H9 (cell line): ENCODE measurements around the gene EPHA4. TPM values are rescaled to one million over a fixed set of nuclear protein-coding genes. Genes with fewer than 3 reads are reported as not detected.
A peak's percentile ranks its signal among the peaks of the same experiment; 100 is the strongest.

ENCODE experiments used
- DNase-seq: peaks from one replicate; pipeline ENCODE4 v3.0.0-alpha.2; 2017
- H2AFZ ChIP-seq: one replicate; pipeline ENCODE4 v1.6.1; 2013; ENCODE audit warnings: mild to moderate bottlenecking, low read length, control low read depth, moderate library complexity
- H2AK5ac ChIP-seq: 2 replicates; pipeline ENCODE4 v1.6.1; 2013; ENCODE audit warnings: low read length, control low read depth, mixed read lengths; ENCODE audit not compliant: insufficient read length
- H2BK120ac ChIP-seq: one replicate; pipeline ENCODE4 v1.6.1; 2013; ENCODE audit warnings: low read depth, mild to moderate bottlenecking, low read length, control low read depth, inconsistent platforms; ENCODE audit not compliant: poor library complexity, severe bottlenecking
- H2BK12ac ChIP-seq: 2 replicates; pipeline ENCODE4 v1.6.1; 2013; ENCODE audit warnings: low read length, control low read depth, mixed read lengths, low read depth; ENCODE audit not compliant: insufficient read length
- H2BK15ac ChIP-seq: 2 replicates; pipeline ENCODE4 v1.6.1; 2013; ENCODE audit warnings: low read depth, low read length, control low read depth
- H2BK20ac ChIP-seq: one replicate; pipeline ENCODE4 v1.6.1; 2013; ENCODE audit warnings: low read depth, mild to moderate bottlenecking, low read length, control low read depth, inconsistent platforms; ENCODE audit not compliant: poor library complexity, severe bottlenecking
- H2BK5ac ChIP-seq: 2 replicates; pipeline ENCODE4 v1.6.1; 2013; ENCODE audit warnings: low read length, control low read depth, mixed read lengths; ENCODE audit not compliant: insufficient read length
- H3K14ac ChIP-seq: 2 replicates; pipeline ENCODE4 v1.6.1; 2013; ENCODE audit warnings: low read length, control low read depth; ENCODE audit not compliant: insufficient read depth
- H3K18ac ChIP-seq: 2 replicates; pipeline ENCODE4 v1.6.1; 2013; ENCODE audit warnings: low read depth, mild to moderate bottlenecking, mixed read lengths, low read length, control low read depth; ENCODE audit not compliant: insufficient read length
- H3K23ac ChIP-seq: 2 replicates; pipeline ENCODE4 v1.6.1; 2013; ENCODE audit warnings: low read length, control low read depth, mixed read lengths, low read depth; ENCODE audit not compliant: insufficient read length
- H3K23me2 ChIP-seq: 2 replicates; pipeline ENCODE4 v1.6.1; 2013; ENCODE audit warnings: low read depth, mild to moderate bottlenecking, mixed read lengths, low read length, control low read depth; ENCODE audit not compliant: insufficient read length, poor library complexity, severe bottlenecking
- H3K27ac ChIP-seq: 2 replicates; pipeline ENCODE4 v1.5.1; 2013; ENCODE audit warnings: low read length, control low read depth, mixed read lengths, low read depth; ENCODE audit not compliant: insufficient read length
- H3K27me3 ChIP-seq: 2 replicates; pipeline ENCODE4 v1.6.1; 2013; ENCODE audit warnings: low read length, control low read depth, inconsistent platforms; ENCODE audit not compliant: insufficient read depth
- H3K4ac ChIP-seq: 2 replicates; pipeline ENCODE4 v1.6.1; 2013; ENCODE audit warnings: low read depth, mild to moderate bottlenecking, control low read depth, inconsistent platforms, low read length, moderate library complexity
- H3K4me1 ChIP-seq: 2 replicates; pipeline ENCODE4 v1.6.1; 2013; ENCODE audit warnings: low read length, control low read depth, inconsistent platforms; ENCODE audit not compliant: insufficient read depth
- H3K4me2 ChIP-seq: 2 replicates; pipeline ENCODE4 v1.6.1; 2013; ENCODE audit warnings: low read length, control low read depth, mixed read lengths; ENCODE audit not compliant: insufficient read length, insufficient read depth
- H3K56ac ChIP-seq: 2 replicates; pipeline ENCODE4 v1.6.1; 2013; ENCODE audit warnings: low read depth, mild to moderate bottlenecking, mixed read lengths, low read length, control low read depth; ENCODE audit not compliant: insufficient read length
- H3K79me1 ChIP-seq: 2 replicates; pipeline ENCODE4 v1.6.1; 2013; ENCODE audit warnings: low read depth, mild to moderate bottlenecking, moderate library complexity, low read length, control low read depth, inconsistent platforms; ENCODE audit not compliant: insufficient read depth, poor library complexity, severe bottlenecking
- H3K79me2 ChIP-seq: 2 replicates; pipeline ENCODE4 v1.6.1; 2013; ENCODE audit warnings: low read length, control low read depth, inconsistent platforms; ENCODE audit not compliant: insufficient read depth
- H3K9ac ChIP-seq: 2 replicates; pipeline ENCODE4 v1.6.1; 2013; ENCODE audit warnings: low read length, control low read depth, mixed read lengths; ENCODE audit not compliant: insufficient read length; ENCODE audit errors: extremely low read depth
- H3K9me3 ChIP-seq: one replicate; pipeline ENCODE4 v1.6.1; 2013; ENCODE audit warnings: low read depth, low read length, inconsistent platforms; ENCODE audit not compliant: control insufficient read depth
- H3T11ph ChIP-seq: one replicate; pipeline ENCODE4 v1.6.1; 2013; ENCODE audit warnings: mild to moderate bottlenecking, low read length, control low read depth, inconsistent platforms
- H4K20me1 ChIP-seq: one replicate; pipeline ENCODE4 v1.6.1; 2013; ENCODE audit not compliant: control insufficient read depth, insufficient read length, insufficient read depth
- H4K5ac ChIP-seq: 2 replicates; pipeline ENCODE4 v1.6.1; 2013; ENCODE audit warnings: low read depth, mild to moderate bottlenecking, mixed read lengths, low read length, control low read depth; ENCODE audit not compliant: insufficient read length
- H4K8ac ChIP-seq: replicated peaks from 2 replicates; pipeline ENCODE4 v1.6.1; 2013; ENCODE audit warnings: low read length, control low read depth, mixed read lengths, low read depth; ENCODE audit not compliant: insufficient read length
- H4K91ac ChIP-seq: 2 replicates; pipeline ENCODE4 v1.6.1; 2013; ENCODE audit warnings: low read depth, mild to moderate bottlenecking, moderate library complexity, mixed read lengths, low read length, control low read depth; ENCODE audit not compliant: insufficient read length
- H3K27ac Mint-ChIP-seq, 3 experiments: 2 replicates in 2 of 3; 3 replicates in 1 of 3; pipeline ENCODE4 v1.8.0; 2020 to 2021; ENCODE audit warnings: mixed read lengths in 3 of 3, mild to moderate bottlenecking in 1 of 3, moderate library complexity in 1 of 3
- H3K27me3 Mint-ChIP-seq: 2 replicates; pipeline ENCODE4 v1.8.0; 2021; ENCODE audit warnings: low read depth, mild to moderate bottlenecking, moderate library complexity, mixed read lengths
- H3K36me3 Mint-ChIP-seq, 3 experiments: 2 replicates in 2 of 3; 3 replicates in 1 of 3; pipeline ENCODE4 v1.8.0; 2020 to 2021; ENCODE audit warnings: low read depth in 3 of 3, mixed read lengths in 3 of 3; ENCODE audit not compliant: insufficient read depth in 1 of 3
- H3K4me1 Mint-ChIP-seq, 2 experiments: 2 replicates each; pipeline ENCODE4 v1.8.0; 2020; ENCODE audit warnings: mixed read lengths in 2 of 2
- H3K4me3 Mint-ChIP-seq, 2 experiments: 2 replicates in 1 of 2; 3 replicates in 1 of 2; pipeline ENCODE4 v1.8.0; 2020 to 2021; ENCODE audit warnings: mild to moderate bottlenecking in 2 of 2, mixed read lengths in 2 of 2, moderate library complexity in 1 of 2
- H3K9me3 Mint-ChIP-seq, 2 experiments: 2 replicates in 1 of 2; 3 replicates in 1 of 2; pipeline ENCODE4 v1.8.0; 2020; ENCODE audit warnings: mild to moderate bottlenecking in 2 of 2, mixed read lengths in 2 of 2, moderate library complexity in 1 of 2
- WGBS: extraction: QIAGEN DNeasy Blood & Tissue Kit; methylation state at CpG from one replicate; pipeline ENCODE4 v1.1.7; 2013; ENCODE audit warnings: missing lambda C conversion rate, low lambda C conversion rate, mixed read lengths; ENCODE audit not compliant: insufficient read length; ENCODE audit errors: extremely low coverage; 5-methylcytosine and 5-hydroxymethylcytosine counted together
- total RNA-seq: library from RNA; stranded (reverse); gene quantifications from 2 replicates; pipeline ENCODE4 v1.2.1, GENCODE V29; 2021
- TF ChIP-seq, protein P1 (sequence below): fragments of 200-600 bp; sonication (generic); conservative IDR thresholded peaks from 3 replicates; pipeline ENCODE4 v1.8.0; 2021; ENCODE audit warnings: antibody characterized with exemption, mild to moderate bottlenecking

EPHA4 gene
- total RNA-seq, 1 experiment from 2014 or later: 25.1 TPM

DNA sequence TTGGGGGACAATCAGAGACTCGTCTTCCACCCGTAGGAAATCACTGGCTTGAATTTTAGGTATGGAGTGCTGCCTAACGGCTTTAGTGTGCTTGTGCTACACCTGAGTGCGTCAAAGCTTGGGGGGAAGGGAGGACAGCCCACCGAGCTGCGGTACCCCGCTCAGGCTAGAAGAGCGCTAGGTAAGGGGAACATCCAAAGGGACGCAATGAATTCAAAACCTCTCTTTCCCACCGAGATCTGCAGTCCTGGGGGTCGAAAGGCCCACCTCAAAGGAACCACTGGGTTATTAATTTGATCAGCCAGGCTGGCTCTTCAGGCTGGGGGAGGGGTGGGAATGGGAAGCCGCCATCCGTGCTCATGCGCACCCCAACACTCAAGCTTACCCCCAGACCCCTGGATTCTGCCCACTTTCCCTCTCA is 2.7 kb downstream of the EPHA4 start:
- H4K20me1 ChIP-seq: peaks cover 3% of the 10 kb centered on the region
- Mint-ChIP-seq H3K4me3 (peak overlapping the region; percentile 82 to 91), H3K27me3 (peaks cover 57% of the 10 kb centered on the region), H3K4me1 (peaks cover 42 to 53% of the 10 kb centered on the region in 2 experiments), H3K27ac (peak overlapping the region in 1 of 3 experiments; percentile 89; a peak in 2 of 7 replicates), H3K36me3 (peaks cover 2 to 13% (median 12%) of the 10 kb centered on the region in 3 experiments; a peak in 5 of 7 replicates), H3K9me3 (no peaks in the 10 kb centered on the region; a peak in 1 of 5 replicates)
- H2BK20ac ChIP-seq: no peak overlapping the region
- H2BK15ac ChIP-seq: no peak overlapping the region
- no peak overlapping the region for H2AK5ac ChIP-seq
- no peaks in the 10 kb centered on the region for H3K79me1 ChIP-seq
- no peak overlapping the region for H3K4ac ChIP-seq
- no peak overlapping the region for H2BK5ac ChIP-seq
- no CpG with 5 or more reads among the region's 14 CpGs for WGBS
- H3K23me2 ChIP-seq: peaks cover 39% of the 10 kb centered on the region
- no peak overlapping the region for H2BK120ac ChIP-seq
- H4K8ac ChIP-seq: no peak overlapping the region
- H2AFZ ChIP-seq: no peak overlapping the region
- no peak overlapping the region for H2BK12ac ChIP-seq
- H3K18ac ChIP-seq: no peak overlapping the region
- no peak overlapping the region for H3K9ac ChIP-seq
- peak overlapping the region; percentile 39 for H3K4me2 ChIP-seq
- H3K27me3 ChIP-seq: peaks cover 8% of the 10 kb centered on the region; the same call in 1 of the 2 replicates
- no peak overlapping the region for H3K23ac ChIP-seq
- no peak overlapping the region for H3T11ph ChIP-seq
- no peak overlapping the region for H3K27ac ChIP-seq
- H4K91ac ChIP-seq: no peak overlapping the region
- DNase-seq: peak; percentile 49
- H3K4me1 ChIP-seq: peaks cover 4% of the 10 kb centered on the region; the same call in 1 of the 2 replicates
- H3K56ac ChIP-seq: no peak overlapping the region
- TF ChIP-seq, protein P1, sequence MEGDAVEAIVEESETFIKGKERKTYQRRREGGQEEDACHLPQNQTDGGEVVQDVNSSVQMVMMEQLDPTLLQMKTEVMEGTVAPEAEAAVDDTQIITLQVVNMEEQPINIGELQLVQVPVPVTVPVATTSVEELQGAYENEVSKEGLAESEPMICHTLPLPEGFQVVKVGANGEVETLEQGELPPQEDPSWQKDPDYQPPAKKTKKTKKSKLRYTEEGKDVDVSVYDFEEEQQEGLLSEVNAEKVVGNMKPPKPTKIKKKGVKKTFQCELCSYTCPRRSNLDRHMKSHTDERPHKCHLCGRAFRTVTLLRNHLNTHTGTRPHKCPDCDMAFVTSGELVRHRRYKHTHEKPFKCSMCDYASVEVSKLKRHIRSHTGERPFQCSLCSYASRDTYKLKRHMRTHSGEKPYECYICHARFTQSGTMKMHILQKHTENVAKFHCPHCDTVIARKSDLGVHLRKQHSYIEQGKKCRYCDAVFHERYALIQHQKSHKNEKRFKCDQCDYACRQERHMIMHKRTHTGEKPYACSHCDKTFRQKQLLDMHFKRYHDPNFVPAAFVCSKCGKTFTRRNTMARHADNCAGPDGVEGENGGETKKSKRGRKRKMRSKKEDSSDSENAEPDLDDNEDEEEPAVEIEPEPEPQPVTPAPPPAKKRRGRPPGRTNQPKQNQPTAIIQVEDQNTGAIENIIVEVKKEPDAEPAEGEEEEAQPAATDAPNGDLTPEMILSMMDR: 0 out of 3 replicates have a peak, but pooled peaks have one; percentile 20
- H3K14ac ChIP-seq: no peak overlapping the region
- no peaks in the 10 kb centered on the region for H3K9me3 ChIP-seq
- H4K5ac ChIP-seq: no peak overlapping the region
- no peaks in the 10 kb centered on the region for H3K79me2 ChIP-seq
